Activated naive CD8-positive, alpha-beta T cell treated with anti-CD3 and anti-CD28 coated beads, Interleukin-2, amount 50 U/mL, for 24 hours (primary cell): ENCODE results near the gene SAMD15.

Experiments
- ATAC-seq: fragments of 150-1000 bp; cut with Tn5 transposase; one replicate; pipeline ENCODE4 v1.10.0; 2021
- DNase-seq: peaks from one replicate; pipeline ENCODE4 v3.0.0; 2021
- H3K27ac Mint-ChIP-seq: one replicate; pipeline ENCODE4 v1.8.0; 2021; ENCODE audit warnings: mild to moderate bottlenecking, mixed read lengths
- H3K27me3 Mint-ChIP-seq: one replicate; pipeline ENCODE4 v1.8.0; 2021; ENCODE audit warnings: mixed read lengths
- H3K36me3 Mint-ChIP-seq: one replicate; pipeline ENCODE4 v1.8.0; 2021; ENCODE audit warnings: low read depth, mixed read lengths
- H3K4me1 Mint-ChIP-seq: one replicate; pipeline ENCODE4 v1.8.0; 2021; ENCODE audit warnings: mixed read lengths
- H3K4me3 Mint-ChIP-seq: one replicate; pipeline ENCODE4 v1.8.0; 2021; ENCODE audit warnings: mild to moderate bottlenecking, moderate library complexity, mixed read lengths
- H3K9me3 Mint-ChIP-seq: one replicate; pipeline ENCODE4 v1.8.0; 2021; ENCODE audit warnings: mixed read lengths

SAMD15 gene

DNA sequence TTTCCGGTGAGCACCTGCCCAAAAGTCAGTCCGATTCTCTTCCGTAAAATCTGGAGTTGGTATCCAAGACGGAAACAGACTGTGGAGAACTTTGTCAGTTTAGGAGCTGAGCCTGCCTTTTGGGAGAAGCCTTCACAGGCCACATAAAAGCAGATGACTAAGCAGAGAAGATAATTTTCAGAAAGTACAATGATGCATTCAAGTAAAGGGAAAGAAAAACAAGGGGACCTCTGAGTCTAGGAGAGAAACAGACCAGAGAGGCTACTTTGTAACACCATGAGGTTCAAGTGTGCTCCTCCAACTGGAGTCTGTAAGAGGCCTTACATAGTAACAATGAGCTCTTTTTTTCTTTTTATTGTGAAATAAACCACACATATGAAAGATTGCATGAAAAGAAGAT lies 21.4 kb upstream of the SAMD15 start:
- no peak overlapping the region for H3K27ac Mint-ChIP-seq

DNA sequence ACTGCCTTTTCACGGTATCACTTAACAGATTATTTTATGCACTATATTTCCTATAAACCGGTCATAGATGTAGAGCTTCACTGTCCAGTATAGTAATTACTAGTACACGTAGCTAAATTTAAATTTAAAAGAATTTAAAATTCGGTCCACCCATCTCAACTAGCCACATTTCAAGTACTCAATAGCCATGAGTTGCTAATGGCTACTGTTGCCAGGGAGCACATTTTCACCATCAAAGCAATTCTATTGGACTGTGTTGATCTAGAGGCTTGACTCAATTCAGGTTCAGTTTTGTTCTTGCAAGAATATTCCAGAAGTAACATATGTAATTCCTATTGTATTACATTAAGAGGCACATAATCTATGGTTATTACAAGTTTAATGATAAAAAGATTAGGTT lies 20.3 kb upstream of the SAMD15 start:
- ATAC-seq = no peak
- Mint-ChIP-seq H3K4me1 (peaks cover 7% of the 10 kb centered on the region), H3K36me3 (peaks cover 2% of the 10 kb centered on the region)

More for the DNA sequence above, 21.4 kb upstream of the SAMD15 start:
- Mint-ChIP-seq H3K9me3 (no peaks in the 10 kb centered on the region), H3K36me3 (peaks cover 2% of the 10 kb centered on the region), H3K4me3 (no peak overlapping the region), H3K27me3 (no peaks in the 10 kb centered on the region), H3K4me1 (peaks cover 3% of the 10 kb centered on the region)
- ATAC-seq (no peak), DNase-seq (no peak)

DNA sequence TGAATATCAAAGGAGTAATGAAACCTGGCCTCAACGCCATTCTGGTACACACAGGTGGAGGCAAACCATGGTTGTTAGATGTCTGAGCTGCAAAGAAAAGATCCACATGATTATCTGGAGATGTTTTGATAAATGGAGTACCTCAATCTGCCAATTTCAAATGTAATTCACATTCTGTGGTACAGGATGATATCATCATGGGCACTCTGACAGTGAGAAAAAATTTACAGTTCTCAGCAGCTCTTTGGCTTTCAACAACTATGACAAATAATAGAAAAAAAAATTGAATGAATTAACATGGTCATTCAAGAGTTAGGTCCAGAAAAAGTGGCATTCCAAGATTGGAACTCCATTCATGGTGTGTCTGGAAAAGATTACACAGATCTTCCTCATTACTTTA lies 17.6 kb upstream of the SAMD15 start:
- H3K27ac Mint-ChIP-seq = no peak overlapping the region
- ATAC-seq = no peak
- peaks cover 4% of the 10 kb centered on the region for H3K36me3 Mint-ChIP-seq
- no peaks in the 10 kb centered on the region for H3K9me3 Mint-ChIP-seq
- peaks cover 15% of the 10 kb centered on the region for H3K4me1 Mint-ChIP-seq
- no peak overlapping the region for H3K4me3 Mint-ChIP-seq
- no peak for DNase-seq
- no peaks in the 10 kb centered on the region for H3K27me3 Mint-ChIP-seq

More for the DNA sequence above, 20.3 kb upstream of the SAMD15 start:
- H3K4me3 Mint-ChIP-seq = no peak overlapping the region
- H3K27me3 Mint-ChIP-seq = no peaks in the 10 kb centered on the region
- H3K9me3 Mint-ChIP-seq = no peaks in the 10 kb centered on the region
- no peak for DNase-seq
- H3K27ac Mint-ChIP-seq = no peak overlapping the region

- Mint-ChIP-seq H3K9me3 (no peaks in the 10 kb centered on the region), H3K4me1 (peaks cover 21% of the 10 kb centered on the region), H3K36me3 (peaks cover 5% of the 10 kb centered on the region), H3K27ac (no peak overlapping the region), H3K4me3 (no peak overlapping the region), H3K27me3 (no peaks in the 10 kb centered on the region)
- DNase-seq (no peak), ATAC-seq (no peak)
Measured at GRCh38 chr14:77364146-77364545, 13.0 kb upstream of the SAMD15 start.

GRCh38 chr14:77369285-77369684 lies 7.9 kb upstream of the SAMD15 start:
- no peak overlapping the region for H3K4me3 Mint-ChIP-seq
- DNase-seq = no peak

DNA sequence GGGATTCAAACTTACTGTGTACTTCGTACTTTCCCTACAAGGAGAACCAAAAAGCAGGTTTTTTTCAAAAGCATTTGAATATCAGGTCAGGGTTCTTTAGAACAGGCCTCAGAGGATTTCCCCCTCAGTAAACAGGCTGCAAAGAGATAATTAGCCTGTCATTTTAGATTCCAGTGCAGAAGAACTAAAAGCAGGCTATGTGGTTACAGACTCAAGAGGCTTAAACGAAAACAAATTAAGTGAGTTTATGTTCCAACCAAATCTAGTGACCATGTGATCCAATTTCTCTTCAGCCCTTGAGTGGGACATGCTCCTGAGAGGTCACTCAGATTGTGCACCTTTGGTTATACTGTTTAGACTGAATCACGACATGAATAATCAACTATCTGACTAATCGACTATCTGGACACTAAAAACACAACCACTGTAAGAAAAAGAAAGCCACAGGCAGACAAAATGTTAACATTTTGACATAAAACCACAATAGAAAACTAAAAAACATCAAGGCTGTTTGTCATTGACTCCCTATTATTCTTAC lies 4.8 kb upstream of the SAMD15 start:
- Mint-ChIP-seq H3K27me3 (no peaks in the 10 kb centered on the region), H3K4me1 (peaks cover 57% of the 10 kb centered on the region), H3K27ac (peak overlapping the region; percentile 70), H3K4me3 (no peak overlapping the region), H3K36me3 (peaks cover 25% of the 10 kb centered on the region), H3K9me3 (no peaks in the 10 kb centered on the region)
- DNase-seq = no peak
- ATAC-seq = no peak

More at GRCh38 chr14:77369285-77369684, 7.9 kb upstream of the SAMD15 start:
- ATAC-seq = no peak
- peaks cover 42% of the 10 kb centered on the region for H3K4me1 Mint-ChIP-seq
- H3K36me3 Mint-ChIP-seq = peaks cover 17% of the 10 kb centered on the region
- H3K27me3 Mint-ChIP-seq = no peaks in the 10 kb centered on the region
- H3K9me3 Mint-ChIP-seq = no peaks in the 10 kb centered on the region
- H3K27ac Mint-ChIP-seq = peak overlapping the region; percentile 10

- Mint-ChIP-seq H3K4me3 (no peak overlapping the region), H3K4me1 (peaks cover 47% of the 10 kb centered on the region), H3K27ac (peak overlapping the region; percentile 89), H3K27me3 (no peaks in the 10 kb centered on the region), H3K9me3 (no peaks in the 10 kb centered on the region), H3K36me3 (peaks cover 25% of the 10 kb centered on the region)
- DNase-seq (no peak), ATAC-seq (no peak)
Measured at GRCh38 chr14:77375164-77375950, 1.8 kb upstream of the SAMD15 start.

GRCh38 chr14:77375973-77376770 lies 1.0 kb upstream of the SAMD15 start:
- ATAC-seq = peak; percentile 26
- H3K36me3 Mint-ChIP-seq = peaks cover 25% of the 10 kb centered on the region
- no peaks in the 10 kb centered on the region for H3K27me3 Mint-ChIP-seq
- no peak overlapping the region for H3K4me3 Mint-ChIP-seq
- H3K9me3 Mint-ChIP-seq = no peaks in the 10 kb centered on the region
- peak; percentile 41 for DNase-seq
- H3K4me1 Mint-ChIP-seq = peaks cover 47% of the 10 kb centered on the region
- peak overlapping the region; percentile 89 for H3K27ac Mint-ChIP-seq

DNA sequence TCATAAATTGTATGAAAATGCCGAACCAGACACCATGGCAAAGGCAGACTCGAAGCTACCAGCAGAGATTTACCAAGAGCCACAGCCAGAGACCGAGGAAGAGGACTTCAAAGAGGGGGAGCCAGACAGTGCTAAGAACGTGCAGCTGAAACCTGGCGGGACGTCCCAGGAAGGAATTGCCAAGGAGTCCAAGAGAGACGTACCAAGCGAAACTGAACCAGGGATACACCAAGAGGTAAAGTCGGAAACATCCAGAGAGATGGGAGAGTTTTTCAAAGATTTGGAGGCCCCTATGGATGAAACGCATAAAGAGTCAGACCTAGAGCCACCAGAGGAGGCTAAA lies 294 bp downstream of the SAMD15 start:
- ATAC-seq (peak; percentile 2), DNase-seq (no peak)
- Mint-ChIP-seq H3K4me3 (no peak overlapping the region), H3K36me3 (peaks cover 24% of the 10 kb centered on the region), H3K9me3 (no peaks in the 10 kb centered on the region), H3K27ac (no peak overlapping the region), H3K27me3 (no peaks in the 10 kb centered on the region), H3K4me1 (peaks cover 37% of the 10 kb centered on the region)

- Mint-ChIP-seq H3K9me3 (no peaks in the 10 kb centered on the region), H3K36me3 (peaks cover 14% of the 10 kb centered on the region), H3K4me3 (no peak overlapping the region), H3K4me1 (peaks cover 25% of the 10 kb centered on the region), H3K27ac (no peak overlapping the region), H3K27me3 (no peaks in the 10 kb centered on the region)
- DNase-seq (no peak), ATAC-seq (no peak)
Measured at GRCh38 chr14:77378701-77379100, 1.5 kb downstream of the SAMD15 start.

- DNase-seq (no peak), ATAC-seq (no peak)
- no peak overlapping the region for H3K4me3 Mint-ChIP-seq
- H3K4me1 Mint-ChIP-seq = no peaks in the 10 kb centered on the region
- H3K9me3 Mint-ChIP-seq = no peaks in the 10 kb centered on the region
- no peaks in the 10 kb centered on the region for H3K27me3 Mint-ChIP-seq
- no peaks in the 10 kb centered on the region for H3K36me3 Mint-ChIP-seq
- no peak overlapping the region for H3K27ac Mint-ChIP-seq
Measured at GRCh38 chr14:77390188-77390587, 13.0 kb downstream of the SAMD15 start.

- Mint-ChIP-seq H3K4me3 (no peak overlapping the region), H3K4me1 (no peaks in the 10 kb centered on the region), H3K27me3 (no peaks in the 10 kb centered on the region), H3K36me3 (no peaks in the 10 kb centered on the region), H3K9me3 (no peaks in the 10 kb centered on the region), H3K27ac (no peak overlapping the region)
- no peak for DNase-seq
- no peak for ATAC-seq
Measured at GRCh38 chr14:77400216-77400615, 23.0 kb downstream of the SAMD15 start.

DNA sequence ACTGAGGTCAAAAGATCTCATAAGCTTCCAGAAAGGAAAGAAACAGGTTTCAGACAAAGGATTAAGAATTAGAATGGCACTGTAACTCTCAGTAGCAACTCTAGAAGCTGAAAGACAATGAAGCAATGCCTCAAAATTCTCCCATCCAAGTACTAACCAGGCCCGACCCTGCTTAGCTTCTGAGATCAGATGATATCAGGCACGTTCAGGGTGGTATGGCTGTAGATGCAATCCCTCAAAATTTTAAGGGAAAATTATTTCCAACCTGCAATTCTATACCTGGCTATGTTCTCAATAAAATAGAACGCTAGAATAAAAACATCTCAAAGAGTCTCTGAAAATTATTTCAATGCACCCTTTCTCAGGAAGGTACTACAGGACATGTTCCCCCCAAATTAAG lies 26.6 kb downstream of the SAMD15 start:
- Mint-ChIP-seq H3K9me3 (no peaks in the 10 kb centered on the region), H3K4me1 (peaks cover 11% of the 10 kb centered on the region), H3K27ac (no peak overlapping the region), H3K36me3 (no peaks in the 10 kb centered on the region), H3K4me3 (no peak overlapping the region), H3K27me3 (no peaks in the 10 kb centered on the region)
- ATAC-seq (no peak), DNase-seq (no peak)

DNA sequence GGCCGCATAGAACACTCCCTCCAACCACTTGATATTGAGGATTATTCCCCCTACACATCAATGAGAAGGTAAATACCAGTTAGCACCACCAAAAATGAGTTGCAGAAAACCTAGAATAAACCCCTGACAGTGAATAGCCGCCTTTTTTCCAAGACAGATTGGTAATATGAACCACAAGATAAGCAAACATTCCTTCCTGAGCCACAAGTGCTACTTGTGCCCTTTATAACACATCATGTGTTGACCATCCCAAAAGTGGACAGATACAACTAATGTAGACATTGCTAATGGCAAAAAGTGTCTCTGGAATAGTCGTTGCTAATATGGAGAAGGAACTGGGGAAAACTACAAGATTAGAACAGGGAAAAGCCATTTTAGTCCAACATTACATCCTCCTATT lies 28.9 kb downstream of the SAMD15 start:
- no peak for ATAC-seq
- peaks cover 11% of the 10 kb centered on the region for H3K4me1 Mint-ChIP-seq
- no peak for DNase-seq
- no peaks in the 10 kb centered on the region for H3K9me3 Mint-ChIP-seq
- H3K27me3 Mint-ChIP-seq = no peaks in the 10 kb centered on the region
- H3K27ac Mint-ChIP-seq = no peak overlapping the region
- no peaks in the 10 kb centered on the region for H3K36me3 Mint-ChIP-seq
- H3K4me3 Mint-ChIP-seq = no peak overlapping the region

DNA sequence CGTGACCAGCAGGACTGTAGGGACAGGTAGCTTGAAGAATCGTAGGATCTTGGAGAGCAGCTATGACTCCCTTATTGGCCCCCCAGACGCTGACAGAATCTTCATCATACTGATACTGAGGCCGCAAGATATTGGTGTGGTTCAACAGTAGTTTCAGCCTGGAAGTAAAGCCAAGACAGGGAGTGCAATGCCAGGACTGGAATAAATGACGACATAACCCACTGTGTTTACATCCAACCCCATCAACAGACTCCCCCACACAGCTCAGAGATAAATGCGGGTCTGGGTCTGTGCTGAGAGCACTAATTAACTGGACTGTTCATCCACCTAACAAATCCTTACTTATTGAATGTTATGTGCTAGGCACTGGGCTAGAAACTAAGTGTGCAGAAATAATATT lies 29.5 kb downstream of the SAMD15 start:
- Mint-ChIP-seq H3K4me3 (no peak overlapping the region), H3K9me3 (no peaks in the 10 kb centered on the region)

More for the DNA sequence above, 29.5 kb downstream of the SAMD15 start:
- DNase-seq = no peak
- no peaks in the 10 kb centered on the region for H3K27me3 Mint-ChIP-seq
- H3K36me3 Mint-ChIP-seq = no peaks in the 10 kb centered on the region
- H3K27ac Mint-ChIP-seq = no peak overlapping the region
- H3K4me1 Mint-ChIP-seq = peaks cover 11% of the 10 kb centered on the region
- ATAC-seq = peak; percentile 54
